Uterine smooth muscle cell (primary cell): Measurements from ENCODE around the gene ADAM20. TPM values are rescaled to one million over a fixed set of nuclear protein-coding genes. Genes with fewer than 3 reads are reported as not detected.

ENCODE experiments used
- total RNA-seq: library from RNA; depleted of rRNA; stranded (reverse); fragments of >200 nt; gene quantifications from 2 replicates; pipeline ENCODE4 v1.2.3, GENCODE V29; 2014

The ADAM20 gene
- 1.00 and 1.1 TPM in 2 replicates for total RNA-seq

DNA sequence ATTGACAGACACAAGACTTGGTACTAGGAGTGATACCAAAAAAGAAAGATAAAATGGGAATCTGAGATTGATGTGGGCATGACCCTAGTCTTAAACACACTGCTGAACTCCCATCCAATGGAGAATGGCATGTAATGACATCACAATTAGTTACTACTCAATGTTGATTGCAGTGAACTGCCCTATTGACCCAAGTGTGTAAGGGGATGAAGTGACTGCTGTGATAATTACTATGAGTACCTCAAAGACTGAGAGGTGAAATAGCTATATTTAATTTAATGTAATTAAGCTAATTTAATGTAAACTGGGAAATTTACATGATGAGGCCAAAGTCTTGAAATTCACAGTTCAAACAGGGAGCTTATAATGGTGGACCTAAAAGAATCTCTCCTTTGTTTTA lies at the start of gene ADAM20:
TSS of gene ADAM20 (minus strand) at position 101 of the 400 bp plus-strand sequence. CDS start 10,247 bp downstream, outside the sequence.

Other genes with a start within 250 kb of the ADAM20 start
- 32.2 and 35.0 TPM in 2 replicates for gene COX16, start 175.3 kb downstream of the ADAM20 start, total RNA-seq
- gene SYNJ2BP, start 117.9 kb downstream of the ADAM20 start, total RNA-seq = 17.2 and 17.3 TPM in 2 replicates
- gene ADAM21, start 82.8 kb downstream of the ADAM20 start, total RNA-seq = 0.25 and 0.33 TPM in 2 replicates
- 34.4 and 35.9 TPM in 2 replicates for gene MED6, start 65.7 kb upstream of the ADAM20 start, total RNA-seq
- gene TTC9, start 106.9 kb upstream of the ADAM20 start, total RNA-seq = under 0.01 TPM in 2 replicates